Activated T-cell treated with anti-CD3 and anti-CD28 coated beads, Interleukin-2, amount 50 U/mL, for 72 hours (primary cell): ENCODE measurements around the gene CEP128. TPM values are rescaled to one million over a fixed set of nuclear protein-coding genes. Genes with fewer than 3 reads are reported as not detected.

Source experiments
- ATAC-seq, 2 donors: fragments of 150-1000 bp; cut with Tn5 transposase; replicated peaks in 1 of 2; 2 replicates each; pipeline ENCODE4 v1.10.0; 2021; ENCODE audit warnings: moderate library complexity in 2 of 2, mild to moderate bottlenecking in 1 of 2
- DNase-seq, 2 donors: peaks; one replicate each; pipeline ENCODE4 v3.0.0; 2021 to 2022; ENCODE audit warnings: mixed read lengths in 1 of 2
- H3K27ac Mint-ChIP-seq: one replicate; pipeline ENCODE4 v1.8.0; 2022; ENCODE audit warnings: mild to moderate bottlenecking, moderate library complexity, mixed read lengths
- H3K27me3 Mint-ChIP-seq: one replicate; pipeline ENCODE4 v1.8.0; 2022; ENCODE audit warnings: low read depth, mixed read lengths
- H3K36me3 Mint-ChIP-seq, 2 donors: one replicate each; pipeline ENCODE4 v1.8.0; 2022; ENCODE audit warnings: mixed read lengths in 2 of 2, mild to moderate bottlenecking in 1 of 2; ENCODE audit not compliant: insufficient read depth in 2 of 2
- H3K4me1 Mint-ChIP-seq: one replicate; pipeline ENCODE4 v1.8.0; 2022; ENCODE audit warnings: low read depth, mixed read lengths
- H3K4me3 Mint-ChIP-seq, 2 donors: one replicate each; pipeline ENCODE4 v1.8.0; 2022; ENCODE audit warnings: mild to moderate bottlenecking in 2 of 2, mixed read lengths in 2 of 2, moderate library complexity in 2 of 2
- H3K9me3 Mint-ChIP-seq, 2 donors: one replicate each; pipeline ENCODE4 v1.8.0; 2022; ENCODE audit warnings: mixed read lengths in 2 of 2
- total RNA-seq, 2 donors: library from RNA; stranded (reverse); gene quantifications; one replicate each; pipeline ENCODE4 v1.2.3, GENCODE V29; 2022

The CEP128 gene
- total RNA-seq, 2 donors from 2014 or later = 14.2 to 16.9 TPM

DNA sequence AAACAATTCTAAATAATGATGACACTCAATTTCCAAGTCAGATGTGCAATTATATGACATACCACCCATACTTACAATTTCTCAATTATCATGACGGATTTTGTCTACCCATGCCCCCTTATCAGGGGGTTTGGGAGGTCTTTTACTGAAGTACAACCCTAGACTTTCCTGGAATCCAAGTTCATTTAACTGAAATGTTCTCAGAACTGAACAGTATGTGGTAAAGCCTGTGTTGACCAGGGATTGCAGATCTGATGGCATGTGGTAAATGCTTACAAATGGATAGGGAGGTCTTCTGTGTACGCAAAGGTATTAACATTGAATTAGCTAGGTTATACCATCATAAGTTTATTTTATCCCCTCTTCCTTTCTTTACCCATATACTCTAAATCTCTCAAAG, 281.8 kb downstream of the CEP128 start:
- ATAC-seq (no peak), DNase-seq (no peak)
- H3K4me1 Mint-ChIP-seq = no peaks in the 10 kb centered on the region
- H3K9me3 Mint-ChIP-seq = no peaks in the 10 kb centered on the region
- no peaks in the 10 kb centered on the region for H3K27me3 Mint-ChIP-seq
- H3K27ac Mint-ChIP-seq = no peak overlapping the region
- peaks cover 0 to 4% of the 10 kb centered on the region in 2 donors for H3K36me3 Mint-ChIP-seq
- no peak overlapping the region for H3K4me3 Mint-ChIP-seq

DNA sequence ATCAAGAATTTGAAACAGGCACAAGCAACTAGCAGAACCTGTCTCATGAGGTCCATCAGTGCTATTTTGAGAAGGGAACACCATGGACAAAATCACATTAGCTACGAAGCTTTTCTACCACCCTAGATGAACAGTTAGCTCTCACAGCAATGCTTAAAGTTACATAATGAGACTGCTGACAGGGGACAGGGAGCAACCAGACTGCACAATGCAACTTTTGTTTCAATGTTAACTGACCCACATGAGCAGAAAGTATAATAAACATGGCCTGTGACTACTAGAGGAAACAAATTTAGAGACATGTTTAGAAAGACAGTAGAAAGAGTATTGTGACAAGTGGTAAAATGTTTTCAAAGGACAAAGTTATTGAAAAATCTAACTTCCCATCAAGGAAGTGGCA, 282.8 kb downstream of the CEP128 start:
- Mint-ChIP-seq H3K4me3 (no peak overlapping the region), H3K4me1 (no peaks in the 10 kb centered on the region), H3K27me3 (no peaks in the 10 kb centered on the region), H3K9me3 (peaks cover 0 to 2% of the 10 kb centered on the region in 2 donors), H3K27ac (no peak overlapping the region), H3K36me3 (peaks cover 2 to 4% of the 10 kb centered on the region in 2 donors)
- DNase-seq (no peak), ATAC-seq (no peak)

GRCh38 chr14:80658155-80658554, 283.4 kb downstream of the CEP128 start:
- peaks cover 2 to 4% of the 10 kb centered on the region in 2 donors for H3K36me3 Mint-ChIP-seq
- ATAC-seq (no peak), DNase-seq (no peak)
- H3K27me3 Mint-ChIP-seq = no peaks in the 10 kb centered on the region
- H3K9me3 Mint-ChIP-seq = peaks cover 0 to 2% of the 10 kb centered on the region in 2 donors
- H3K4me1 Mint-ChIP-seq = no peaks in the 10 kb centered on the region
- H3K27ac Mint-ChIP-seq = no peak overlapping the region
- no peak overlapping the region for H3K4me3 Mint-ChIP-seq

- ATAC-seq (no peak), DNase-seq (no peak)
- H3K27ac Mint-ChIP-seq = no peak overlapping the region
- H3K27me3 Mint-ChIP-seq = no peaks in the 10 kb centered on the region
- H3K9me3 Mint-ChIP-seq = peaks cover 6 to 7% of the 10 kb centered on the region in 2 donors
- H3K4me3 Mint-ChIP-seq = no peak overlapping the region
- peaks cover 8 to 10% of the 10 kb centered on the region in 2 donors for H3K36me3 Mint-ChIP-seq
- no peaks in the 10 kb centered on the region for H3K4me1 Mint-ChIP-seq
These were observed 287.6 kb downstream of the CEP128 start for GRCh38 chr14:80653956-80654355.

DNA sequence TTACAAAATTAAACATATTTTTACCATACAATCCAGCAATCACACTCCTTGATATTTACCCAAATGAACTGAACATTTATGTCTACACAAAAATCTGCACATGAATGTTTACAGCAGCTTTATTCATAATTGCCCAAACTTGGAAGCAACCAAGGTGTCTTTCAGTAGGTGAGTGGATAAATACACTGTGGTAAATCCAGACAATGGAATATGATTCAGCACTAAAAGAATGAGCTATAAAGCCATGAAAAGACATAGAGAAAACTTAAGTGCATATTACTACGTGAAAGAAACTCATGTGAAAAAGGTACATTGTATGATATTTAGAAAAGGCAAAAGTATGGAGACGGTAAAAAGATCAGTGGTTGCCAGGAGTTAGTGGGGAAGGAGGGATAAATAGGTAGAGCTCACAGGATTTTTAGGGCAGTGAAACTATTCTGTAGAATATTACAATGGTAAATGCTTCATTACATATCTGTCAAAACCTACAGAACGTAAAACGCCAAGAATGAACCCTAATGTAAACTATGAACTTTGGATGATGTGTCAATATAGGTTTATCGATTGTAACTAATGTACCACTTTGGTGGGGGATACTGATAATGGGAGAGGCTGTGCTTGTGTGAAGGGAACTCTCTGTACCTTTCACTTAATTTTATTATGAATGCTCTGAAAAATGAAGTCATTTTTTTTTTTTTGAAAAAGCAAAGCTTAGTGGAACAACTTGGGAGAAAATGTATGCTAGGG, 295.7 kb downstream of the CEP128 start:
- Mint-ChIP-seq H3K27me3 (no peaks in the 10 kb centered on the region), H3K4me3 (no peak overlapping the region), H3K4me1 (no peaks in the 10 kb centered on the region), H3K27ac (no peak overlapping the region), H3K36me3 (peaks cover 2 to 3% of the 10 kb centered on the region in 2 donors), H3K9me3 (no peaks in the 10 kb centered on the region)
- ATAC-seq (no peak), DNase-seq (no peak)

DNA sequence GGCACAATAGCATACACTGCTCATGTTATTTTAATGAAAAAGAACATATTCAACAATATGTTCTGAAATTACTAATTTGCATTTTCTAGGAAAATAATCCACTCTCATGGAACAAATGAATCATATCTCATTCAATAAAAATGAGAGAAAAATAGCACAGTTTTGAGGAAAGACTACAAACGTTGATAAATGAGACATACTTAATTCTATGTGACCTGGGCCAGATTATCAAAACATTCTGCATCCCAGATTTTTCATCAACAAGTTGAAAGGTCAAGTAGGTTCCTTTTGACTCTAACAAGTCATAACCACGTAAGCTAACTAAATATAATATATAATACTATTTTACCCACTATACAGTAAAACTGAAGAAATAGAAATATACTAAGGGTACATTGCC, 296.7 kb downstream of the CEP128 start:
- H3K27ac Mint-ChIP-seq = no peak overlapping the region
- no peak overlapping the region for H3K4me3 Mint-ChIP-seq
- DNase-seq (no peak), ATAC-seq (no peak)
- peaks cover 2 to 3% of the 10 kb centered on the region in 2 donors for H3K36me3 Mint-ChIP-seq
- no peaks in the 10 kb centered on the region for H3K27me3 Mint-ChIP-seq
- H3K9me3 Mint-ChIP-seq = no peaks in the 10 kb centered on the region
- no peaks in the 10 kb centered on the region for H3K4me1 Mint-ChIP-seq

- H3K4me1 Mint-ChIP-seq = no peaks in the 10 kb centered on the region
- H3K36me3 Mint-ChIP-seq = peaks cover 2 to 3% of the 10 kb centered on the region in 2 donors
- ATAC-seq = no peak
These were observed 302.7 kb downstream of the CEP128 start for GRCh38 chr14:80638620-80639515.

GRCh38 chr14:80637756-80638619, 303.6 kb downstream of the CEP128 start:
- DNase-seq = no peak

More at GRCh38 chr14:80638620-80639515, 302.7 kb downstream of the CEP128 start:
- no peaks in the 10 kb centered on the region for H3K27me3 Mint-ChIP-seq
- no peak overlapping the region for H3K27ac Mint-ChIP-seq
- H3K4me3 Mint-ChIP-seq = no peak overlapping the region
- no peaks in the 10 kb centered on the region for H3K9me3 Mint-ChIP-seq
- DNase-seq = no peak

DNA sequence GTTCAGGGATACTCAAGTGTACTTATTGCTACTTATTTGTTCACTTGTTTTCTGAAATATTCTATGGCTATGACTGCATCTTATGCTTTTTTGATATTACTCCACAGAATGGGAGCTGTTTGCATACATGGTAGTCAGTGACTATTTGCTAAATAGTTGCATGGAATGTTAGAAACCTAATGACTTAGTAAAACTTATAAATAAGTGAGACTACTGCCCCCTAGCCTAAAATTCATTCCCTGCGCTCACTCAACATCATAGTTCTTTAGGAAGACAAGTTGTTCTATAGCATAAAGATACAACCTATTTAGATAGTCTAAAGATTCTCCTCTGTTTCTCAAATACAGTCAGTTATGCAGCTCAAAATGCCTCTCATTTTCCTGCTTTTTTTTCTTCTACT, 305.5 kb downstream of the CEP128 start:
- no peak overlapping the region for H3K4me3 Mint-ChIP-seq
- no peaks in the 10 kb centered on the region for H3K9me3 Mint-ChIP-seq
- H3K4me1 Mint-ChIP-seq = no peaks in the 10 kb centered on the region
- H3K36me3 Mint-ChIP-seq = peaks cover 0 to under 1% of the 10 kb centered on the region in 2 donors
- DNase-seq = no peak
- no peak for ATAC-seq
- H3K27ac Mint-ChIP-seq = no peak overlapping the region
- no peaks in the 10 kb centered on the region for H3K27me3 Mint-ChIP-seq

More at GRCh38 chr14:80637756-80638619, 303.6 kb downstream of the CEP128 start:
- Mint-ChIP-seq H3K36me3 (peaks cover 2% of the 10 kb centered on the region in 2 donors), H3K4me1 (no peaks in the 10 kb centered on the region), H3K4me3 (no peak overlapping the region), H3K27ac (no peak overlapping the region), H3K9me3 (no peaks in the 10 kb centered on the region), H3K27me3 (no peaks in the 10 kb centered on the region)
- no peak for ATAC-seq

DNA sequence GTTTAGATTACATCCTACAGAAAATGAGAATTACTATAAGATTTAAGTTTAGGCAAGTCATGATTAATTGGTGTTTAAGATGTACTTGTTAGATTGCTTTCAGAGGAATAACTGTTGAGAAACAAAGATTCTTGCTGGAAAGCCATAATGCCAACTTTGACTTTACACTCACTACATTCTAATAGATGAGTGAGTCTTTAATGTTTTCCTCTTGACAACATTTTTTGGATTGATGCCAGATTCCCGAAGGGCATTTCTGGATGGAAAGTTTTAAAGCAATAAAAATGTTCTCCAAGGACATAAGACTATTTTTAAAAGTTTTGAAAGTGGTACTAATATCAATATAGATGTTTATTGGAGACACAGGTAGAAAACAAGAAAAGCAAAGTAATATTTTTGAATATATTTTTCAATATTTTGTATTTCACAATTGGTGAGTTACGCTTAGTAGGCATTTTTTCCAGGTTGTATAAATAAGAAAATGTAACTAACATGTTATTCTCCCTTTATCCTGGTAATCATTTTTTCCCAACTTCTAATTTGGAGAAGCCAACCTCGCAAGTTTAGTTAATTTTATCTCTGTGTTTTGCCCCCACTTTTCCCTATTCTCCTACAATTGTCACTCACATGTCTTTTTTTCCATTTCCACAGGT, 307.3 kb downstream of the CEP128 start:
- DNase-seq (no peak), ATAC-seq (no peak)
- Mint-ChIP-seq H3K4me1 (no peaks in the 10 kb centered on the region), H3K27me3 (no peaks in the 10 kb centered on the region), H3K9me3 (no peaks in the 10 kb centered on the region), H3K36me3 (no peaks in the 10 kb centered on the region), H3K4me3 (no peak overlapping the region), H3K27ac (no peak overlapping the region)

DNA sequence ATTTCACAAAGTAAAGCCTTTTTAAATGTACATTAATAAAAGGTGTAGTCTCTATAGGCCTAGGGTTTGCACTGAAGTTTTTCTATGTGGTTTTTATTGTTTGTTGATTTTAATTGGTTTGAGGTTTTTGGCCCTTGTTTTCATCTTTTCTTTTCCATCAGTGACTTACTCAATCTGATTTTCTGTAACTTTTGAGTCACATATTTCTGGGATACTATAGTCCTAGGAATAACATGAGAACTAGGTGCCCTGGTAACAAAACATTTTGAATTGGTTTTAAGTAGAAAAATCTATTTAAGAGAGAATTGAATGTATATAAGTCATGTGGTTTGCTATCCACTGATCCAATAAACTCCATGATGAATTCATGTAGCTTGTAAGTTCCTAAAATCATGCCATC, 311.9 kb downstream of the CEP128 start:
- Mint-ChIP-seq H3K36me3 (peaks cover 0 to 5% of the 10 kb centered on the region in 2 donors), H3K4me1 (no peaks in the 10 kb centered on the region), H3K9me3 (peaks cover 0 to 3% of the 10 kb centered on the region in 2 donors), H3K4me3 (no peak overlapping the region), H3K27me3 (no peaks in the 10 kb centered on the region), H3K27ac (no peak overlapping the region)
- DNase-seq (no peak), ATAC-seq (no peak)

GRCh38 chr14:80628547-80628946, 313.0 kb downstream of the CEP128 start:
- no peak overlapping the region for H3K27ac Mint-ChIP-seq
- ATAC-seq = no peak
- no peak overlapping the region for H3K4me3 Mint-ChIP-seq
- H3K36me3 Mint-ChIP-seq = peaks cover 1 to 5% of the 10 kb centered on the region in 2 donors
- no peaks in the 10 kb centered on the region for H3K4me1 Mint-ChIP-seq
- H3K9me3 Mint-ChIP-seq = peaks cover 3 to 9% of the 10 kb centered on the region in 2 donors
- H3K27me3 Mint-ChIP-seq = no peaks in the 10 kb centered on the region
- no peak for DNase-seq
